Suppressor macrophage (primary cell): ENCODE results near the gene C1QTNF9.
"Not testable (repeated sequence)": the region's sequence is repeated elsewhere in the genome, so short reads cannot be mapped to it uniquely, and the experiment has no call there.

Experiments
- DNase-seq, 4 experiments: peaks; one replicate each; pipeline ENCODE4 v3.0.0-alpha.2; 2020 to 2022
- total RNA-seq, 17 experiments: gene quantifications; one replicate each; lab custom pipeline; 2026; ENCODE audit warnings: mixed read lengths in 6 of 17, inconsistent platforms in 3 of 17; lab: John Stamatoyannopoulos, UW

The C1QTNF9 gene
- total RNA-seq, result 0 to 0.99 (median 0.04) reads per million in 17 experiments

- DNase-seq, result not testable (repeated sequence)
These were observed at the start of gene C1QTNF9 for GRCh38 chr13:24309300-24309699. Gene C1QTNF9 (plus strand): TSS chr13:24309580. CDS start chr13:24316004, 6,424 bp downstream.

- no peak for DNase-seq
These were observed 47.8 kb upstream of the C1QTNF9 start for GRCh38 chr13:24261566-24261965.

GRCh38 chr13:24263632-24264031, 45.7 kb upstream of the C1QTNF9 start:
- no peak for DNase-seq

- DNase-seq, result no peak
These were observed 44.4 kb upstream of the C1QTNF9 start for GRCh38 chr13:24264976-24265375.

- DNase-seq, result no peak
These were observed 43.9 kb upstream of the C1QTNF9 start for GRCh38 chr13:24265453-24265852.

GRCh38 chr13:24267274-24267673, 42.1 kb upstream of the C1QTNF9 start:
- peak in 3 of 4 experiments; percentile 33 to 58 (median 36) for DNase-seq

- DNase-seq, result no peak
These were observed 41.6 kb upstream of the C1QTNF9 start for GRCh38 chr13:24267801-24268200.

- DNase-seq, result peak in 3 of 4 experiments; percentile 41 to 80 (median 49)
These were observed 39.6 kb upstream of the C1QTNF9 start for GRCh38 chr13:24269821-24270220.

GRCh38 chr13:24270639-24271141, 38.7 kb upstream of the C1QTNF9 start:
- peak; percentile 89 to 92 (median 90) for DNase-seq

- no peak for DNase-seq
These were observed 38.2 kb upstream of the C1QTNF9 start for GRCh38 chr13:24271231-24271600.

- DNase-seq, result peak; percentile 65 to 79 (median 76)
These were observed 37.6 kb upstream of the C1QTNF9 start for GRCh38 chr13:24271601-24272451.

- peak in 2 of 4 experiments; percentile 21 to 41 for DNase-seq
These were observed 36.8 kb upstream of the C1QTNF9 start for GRCh38 chr13:24272452-24273161.

- DNase-seq, result no peak
These were observed 35.5 kb upstream of the C1QTNF9 start for GRCh38 chr13:24273926-24274325.

GRCh38 chr13:24274452-24275021, 34.8 kb upstream of the C1QTNF9 start:
- peak; percentile 91 to 98 (median 94) for DNase-seq

- peak in 2 of 4 experiments; percentile 28 to 42 for DNase-seq
These were observed 34.3 kb upstream of the C1QTNF9 start for GRCh38 chr13:24275041-24275440.

- peak; percentile 41 to 82 (median 54) for DNase-seq
These were observed 33.1 kb upstream of the C1QTNF9 start for GRCh38 chr13:24276306-24276705.

GRCh38 chr13:24276861-24277260, 32.5 kb upstream of the C1QTNF9 start:
- DNase-seq, result peak in 1 of 4 experiments; percentile 41

GRCh38 chr13:24277761-24278160, 31.6 kb upstream of the C1QTNF9 start:
- no peak for DNase-seq

GRCh38 chr13:24279327-24280110, 29.9 kb upstream of the C1QTNF9 start:
- peak; percentile 76 to 91 (median 83) for DNase-seq

- peak; percentile 82 to 91 (median 85) for DNase-seq
These were observed 28.7 kb upstream of the C1QTNF9 start for GRCh38 chr13:24280720-24281119.

- DNase-seq, result no peak
These were observed 28.0 kb upstream of the C1QTNF9 start for GRCh38 chr13:24281188-24282008.
